Tibial artery (tissue), 4 donors: ENCODE results near the gene NANOS2.
A peak's percentile ranks its signal among the peaks of the same experiment; 100 is the strongest.

Experiments
- DNase-seq, 2 donors: peaks; one replicate each; pipeline ENCODE4 v3.0.0-alpha.2; 2019
- H3K27ac ChIP-seq, 2 donors: fragments of 200-600 bp; sonication (generic) in 1 of 2; 1 replicate in 1 of 2; 2 replicates in 1 of 2; pipeline ENCODE4 v1.5.1; 2018 to 2019; ENCODE audit warnings: mild to moderate bottlenecking in 1 of 2
- H3K27me3 ChIP-seq, 2 donors: fragments of 200-600 bp; sonication (generic) in 1 of 2; one replicate each; pipeline versions ENCODE4 v1.5.1 to v1.6.0; 2016 to 2019
- H3K36me3 ChIP-seq, 3 donors: fragments of 200-600 bp; sonication (generic) in 2 of 3; one replicate each; pipeline ENCODE4 v1.5.1; 2016 to 2019; ENCODE audit warnings: mild to moderate bottlenecking in 2 of 3
- H3K4me1 ChIP-seq, 4 donors: fragments of 200-600 bp; sonication (generic) in 2 of 4; 1 replicate in 3 of 4; 2 replicates in 1 of 4; pipeline ENCODE4 v1.5.1; 2016 to 2019
- H3K4me3 ChIP-seq, 2 donors: fragments of 200-600 bp; sonication (generic) in 1 of 2; 1 replicate in 1 of 2; 2 replicates in 1 of 2; pipeline ENCODE4 v1.5.1; 2018 to 2019; ENCODE audit warnings: mild to moderate bottlenecking in 2 of 2
- H3K9me3 ChIP-seq, 3 donors: fragments of 200-600 bp; sonication (generic) in 1 of 3; one replicate each; pipeline ENCODE4 v1.5.1; 2016 to 2019
- CTCF ChIP-seq, 2 experiments: fragments of 200-600 bp in 1 of 2; fragments of 450-650 bp in 1 of 2; IDR thresholded peaks; one replicate each; pipeline ENCODE4 v1.5.1; 2017 to 2019; ENCODE audit warnings: antibody characterized with exemption in 2 of 2, mild to moderate bottlenecking in 1 of 2, moderate library complexity in 1 of 2
- intact Hi-C: fragments of 100-400 bp; cut with DNase I; formaldehyde crosslinking; loops from one replicate; pipeline ENCODE4 v1.15.0; 2023; ENCODE audit warnings: low total_unique reads

NANOS2 gene

GRCh38 chr19:45884682-45885555 is 29.7 kb downstream of the NANOS2 start:
- intact Hi-C loops = loop anchor here (5.0 to 10.0 kb wide), 2 partner anchors 68 to 130 kb away; partner anchors contain the start of gene RSPH6A
- H3K27me3 ChIP-seq = no peaks in the 10 kb centered on the region
- H3K9me3 ChIP-seq = no peaks in the 10 kb centered on the region
- no peak for DNase-seq
- TF ChIP-seq CTCF (IDR thresholded peaks at IDR 0.05) = no peak
- peaks cover 3 to 45% (median 38%) of the 10 kb centered on the region in 4 donors for H3K4me1 ChIP-seq
- H3K4me3 ChIP-seq = peak overlapping the region; percentile 75 to 90
- peaks cover 5 to 15% (median 14%) of the 10 kb centered on the region in 3 donors for H3K36me3 ChIP-seq
- H3K27ac ChIP-seq = peak overlapping the region; percentile 81 to 84

- TF ChIP-seq CTCF (IDR thresholded peaks at IDR 0.05) = no peak
- Histone ChIP-seq H3K4me1 (peaks cover 3 to 45% (median 38%) of the 10 kb centered on the region in 4 donors), H3K4me3 (peak overlapping the region in 1 of 2 donors; percentile 90), H3K36me3 (peaks cover 5 to 14% (median 13%) of the 10 kb centered on the region in 3 donors), H3K27ac (no peak overlapping the region), H3K27me3 (no peaks in the 10 kb centered on the region), H3K9me3 (no peaks in the 10 kb centered on the region)
- intact Hi-C loops = loop anchor here (5.0 to 10.0 kb wide), 2 partner anchors 67 to 131 kb away; partner anchors contain the start of gene RSPH6A
- no peak for DNase-seq
Measured at GRCh38 chr19:45883881-45884681, 30.5 kb downstream of the NANOS2 start.

- peaks cover 3 to 49% (median 38%) of the 10 kb centered on the region in 4 donors for H3K4me1 ChIP-seq
- H3K4me3 ChIP-seq = peak overlapping the region in 1 of 2 donors; percentile 90
- no peaks in the 10 kb centered on the region for H3K9me3 ChIP-seq
- H3K27me3 ChIP-seq = no peaks in the 10 kb centered on the region
- H3K27ac ChIP-seq = no peak overlapping the region
- intact Hi-C loops = loop anchor here (5.0 to 10.0 kb wide), 2 partner anchors 66 to 131 kb away; partner anchors contain the start of gene RSPH6A
- DNase-seq = no peak
- no peak for TF ChIP-seq CTCF (IDR thresholded peaks at IDR 0.05)
- H3K36me3 ChIP-seq = peaks cover 5 to 14% (median 13%) of the 10 kb centered on the region in 3 donors
Measured at GRCh38 chr19:45883586-45883880, 31.0 kb downstream of the NANOS2 start.

- Histone ChIP-seq H3K4me3 (peak overlapping the region in 1 of 2 donors; percentile 90), H3K4me1 (peaks cover 3 to 51% (median 38%) of the 10 kb centered on the region in 4 donors), H3K27me3 (no peaks in the 10 kb centered on the region), H3K36me3 (peaks cover 5 to 14% (median 13%) of the 10 kb centered on the region in 3 donors), H3K27ac (no peak overlapping the region), H3K9me3 (no peaks in the 10 kb centered on the region)
- peak; percentile 78 to 85 for DNase-seq
- intact Hi-C loops = loop anchor here (5.0 to 10.0 kb wide), 2 partner anchors 66 to 132 kb away; partner anchors contain the start of gene RSPH6A
- TF ChIP-seq CTCF (IDR thresholded peaks at IDR 0.05) = peak; percentile 76 to 87
Measured at GRCh38 chr19:45882652-45883585, 31.7 kb downstream of the NANOS2 start.
